Central memory CD8-positive, alpha-beta T cell (primary cell): ENCODE measurements around the gene ALKBH8.
A peak's percentile ranks its signal among the peaks of the same experiment; 100 is the strongest.
"Not testable (repeated sequence)": the region's sequence is repeated elsewhere in the genome, so short reads cannot be mapped to it uniquely, and the experiment has no call there.

ENCODE experiments used
- ATAC-seq: fragments of 150-1000 bp; cut with Tn5 transposase; replicated peaks from 2 replicates; pipeline ENCODE4 v1.10.0; 2022; ENCODE audit warnings: mild to moderate bottlenecking, moderate FRiP score, moderate number of reproducible peaks; ENCODE audit not compliant: poor library complexity, severe bottlenecking; ENCODE audit errors: extremely low read depth
- DNase-seq, 2 donors: peaks; one replicate each; pipeline ENCODE4 v3.0.0; 2021; ENCODE audit warnings: low spot score in 2 of 2
- H3K27ac Mint-ChIP-seq: one replicate; pipeline ENCODE4 v1.8.0; 2022; ENCODE audit warnings: low read depth, mild to moderate bottlenecking, moderate library complexity, mixed read lengths
- H3K27me3 Mint-ChIP-seq: one replicate; pipeline ENCODE4 v1.8.0; 2022; ENCODE audit warnings: mixed read lengths
- H3K36me3 Mint-ChIP-seq: one replicate; pipeline ENCODE4 v1.8.0; 2022; ENCODE audit warnings: mild to moderate bottlenecking, moderate library complexity, mixed read lengths; ENCODE audit not compliant: insufficient read depth
- H3K4me1 Mint-ChIP-seq: one replicate; pipeline ENCODE4 v1.8.0; 2022; ENCODE audit warnings: mixed read lengths
- H3K4me3 Mint-ChIP-seq: one replicate; pipeline ENCODE4 v1.8.0; 2022; ENCODE audit warnings: mild to moderate bottlenecking, moderate library complexity, mixed read lengths
- H3K9me3 Mint-ChIP-seq: one replicate; pipeline ENCODE4 v1.8.0; 2022; ENCODE audit warnings: mixed read lengths

Gene ALKBH8

DNA sequence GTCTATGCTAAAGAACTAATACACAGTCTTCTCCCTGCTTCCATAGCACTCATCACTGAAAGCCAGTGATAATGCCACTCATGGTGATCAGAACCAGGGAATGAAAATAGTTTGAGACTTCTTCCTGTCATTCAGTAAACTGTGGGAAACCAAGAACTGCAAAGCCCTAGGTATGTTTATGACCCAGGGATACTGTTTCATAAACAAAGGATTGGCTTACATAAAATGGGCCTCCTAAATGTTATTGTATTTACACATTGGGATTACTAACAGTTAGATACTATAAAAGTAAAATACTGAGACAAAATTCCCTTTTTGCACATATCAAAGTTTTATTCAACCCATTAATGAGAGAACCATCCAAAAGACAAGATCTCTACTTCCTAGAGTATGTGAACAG lies 86.6 kb downstream of the ALKBH8 start:
- Mint-ChIP-seq H3K27ac (no peak overlapping the region), H3K9me3 (no peaks in the 10 kb centered on the region), H3K36me3 (no peaks in the 10 kb centered on the region), H3K4me1 (no peaks in the 10 kb centered on the region), H3K4me3 (no peak overlapping the region), H3K27me3 (peaks cover 55% of the 10 kb centered on the region)
- ATAC-seq (no peak), DNase-seq (no peak)

GRCh38 chr11:107477820-107478219 lies 87.7 kb downstream of the ALKBH8 start:
- DNase-seq (no peak), ATAC-seq (no peak)
- no peaks in the 10 kb centered on the region for H3K4me1 Mint-ChIP-seq
- H3K36me3 Mint-ChIP-seq: no peaks in the 10 kb centered on the region
- H3K27ac Mint-ChIP-seq: no peak overlapping the region
- H3K27me3 Mint-ChIP-seq: peaks cover 55% of the 10 kb centered on the region
- H3K4me3 Mint-ChIP-seq: no peak overlapping the region
- H3K9me3 Mint-ChIP-seq: no peaks in the 10 kb centered on the region

GRCh38 chr11:107473792-107474191 lies 91.7 kb downstream of the ALKBH8 start:
- Mint-ChIP-seq H3K36me3 (peaks cover 1% of the 10 kb centered on the region), H3K4me1 (no peaks in the 10 kb centered on the region), H3K27ac (no peak overlapping the region), H3K27me3 (peaks cover 89% of the 10 kb centered on the region), H3K9me3 (no peaks in the 10 kb centered on the region), H3K4me3 (no peak overlapping the region)
- ATAC-seq (no peak), DNase-seq (no peak)

DNA sequence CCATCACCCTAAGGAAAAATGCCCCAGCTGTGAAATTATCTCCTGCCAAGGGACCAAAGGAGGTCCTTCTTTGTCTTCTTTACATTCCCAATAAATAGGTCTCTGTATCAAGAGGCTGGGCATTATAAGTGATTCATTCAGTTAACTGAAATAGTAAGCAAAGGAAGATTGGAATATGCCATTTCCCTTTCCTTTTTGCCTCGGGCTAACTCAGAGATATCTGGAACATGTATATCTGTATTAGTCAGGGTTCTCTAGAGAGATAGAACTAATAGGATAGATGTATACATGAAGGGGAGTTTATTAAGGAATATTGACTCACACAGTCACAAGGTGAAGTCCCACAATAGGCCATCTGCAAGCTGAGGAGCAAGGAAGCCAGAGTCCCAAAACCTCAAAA lies 92.6 kb downstream of the ALKBH8 start:
- Mint-ChIP-seq H3K27ac (no peak overlapping the region), H3K36me3 (peaks cover 1% of the 10 kb centered on the region), H3K27me3 (peaks cover 91% of the 10 kb centered on the region), H3K4me3 (no peak overlapping the region), H3K9me3 (no peaks in the 10 kb centered on the region), H3K4me1 (no peaks in the 10 kb centered on the region)
- ATAC-seq (no peak), DNase-seq (no peak)

- no peak overlapping the region for H3K27ac Mint-ChIP-seq
- DNase-seq (no peak), ATAC-seq (no peak)
- H3K4me3 Mint-ChIP-seq: no peak overlapping the region
- H3K4me1 Mint-ChIP-seq: no peaks in the 10 kb centered on the region
- peaks cover 2% of the 10 kb centered on the region for H3K9me3 Mint-ChIP-seq
- H3K36me3 Mint-ChIP-seq: peaks cover 3% of the 10 kb centered on the region
- H3K27me3 Mint-ChIP-seq: peaks cover 85% of the 10 kb centered on the region
These were observed 96.9 kb downstream of the ALKBH8 start for GRCh38 chr11:107468596-107468995.

DNA sequence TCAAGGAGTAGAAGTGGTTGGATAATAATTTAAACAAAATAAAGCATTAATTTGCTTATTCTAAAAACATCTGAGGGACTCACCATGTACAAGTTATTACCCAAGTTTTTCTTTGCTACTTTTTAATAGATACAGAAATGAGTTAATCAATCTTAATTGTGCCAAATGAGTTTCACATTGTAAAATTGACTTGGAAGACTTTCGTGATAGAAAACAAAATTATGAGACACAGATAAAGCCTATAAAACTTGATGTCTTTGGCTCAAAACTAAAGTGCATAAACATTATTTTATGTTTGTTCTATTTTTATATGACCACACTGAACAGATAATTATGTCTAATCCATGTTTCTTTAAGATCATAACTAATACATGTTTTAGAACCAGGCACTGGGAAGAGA lies 97.8 kb downstream of the ALKBH8 start:
- H3K4me1 Mint-ChIP-seq: no peaks in the 10 kb centered on the region
- H3K9me3 Mint-ChIP-seq: peaks cover 6% of the 10 kb centered on the region
- no peak overlapping the region for H3K27ac Mint-ChIP-seq
- H3K27me3 Mint-ChIP-seq: peaks cover 85% of the 10 kb centered on the region
- no peak overlapping the region for H3K4me3 Mint-ChIP-seq
- DNase-seq (no peak), ATAC-seq (no peak)
- H3K36me3 Mint-ChIP-seq: peaks cover 3% of the 10 kb centered on the region

- peaks cover 85% of the 10 kb centered on the region for H3K27me3 Mint-ChIP-seq
- not testable (repeated sequence) for ATAC-seq, H3K4me1 Mint-ChIP-seq, H3K4me3 Mint-ChIP-seq, H3K27ac Mint-ChIP-seq, H3K9me3 Mint-ChIP-seq, H3K36me3 Mint-ChIP-seq, DNase-seq
These were observed 99.2 kb downstream of the ALKBH8 start for GRCh38 chr11:107466275-107466866.

DNA sequence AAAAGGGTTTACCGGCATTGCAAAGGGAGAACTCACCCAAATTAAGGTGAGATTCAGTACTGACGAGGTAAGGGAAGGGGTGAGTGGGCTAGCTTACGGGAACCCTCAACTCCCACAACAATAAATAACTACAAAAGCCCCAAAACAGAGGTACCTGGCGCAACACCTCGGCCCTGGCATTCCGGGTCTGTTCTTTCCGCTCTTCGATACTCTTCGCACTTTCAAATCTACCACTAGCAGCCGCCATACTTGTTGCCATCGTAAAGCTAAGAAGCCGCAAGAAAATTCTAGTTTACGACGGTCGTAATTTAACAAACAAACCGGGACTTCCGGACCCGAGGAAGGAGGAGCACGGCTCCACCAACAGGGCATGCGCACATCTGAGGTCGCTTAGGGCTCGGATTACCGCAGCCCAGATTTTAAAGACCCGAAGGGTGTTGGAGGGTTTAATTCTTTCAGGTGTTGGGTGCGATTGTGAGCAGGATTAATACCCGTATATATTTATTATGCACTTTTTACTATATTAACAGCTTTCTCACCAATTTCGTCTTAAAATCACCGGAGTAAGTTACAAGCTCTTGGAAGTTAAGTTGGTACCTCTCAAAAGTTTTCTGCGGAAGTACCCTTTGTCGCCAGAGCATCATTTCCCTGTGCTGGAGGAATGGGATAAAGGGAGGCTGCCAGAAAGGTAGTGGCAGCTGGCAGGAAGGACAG lies 107.8 kb downstream of the ALKBH8 start, which contains the start of gene CWF19L2:
TSS of gene CWF19L2 (minus strand) at position 268 of the 714 bp plus-strand sequence. CDS start at position 259, 9 bp downstream.
- DNase-seq (peak; percentile 67 to 81), ATAC-seq (peak; percentile 96)
- Mint-ChIP-seq H3K9me3 (no peaks in the 10 kb centered on the region), H3K36me3 (peaks cover 21% of the 10 kb centered on the region), H3K27me3 (peaks cover 18% of the 10 kb centered on the region), H3K4me3 (peak within 1 kb of the TSS; percentile 88), H3K27ac (peak within 1 kb of the TSS; percentile 85), H3K4me1 (peaks cover 35% of the 10 kb centered on the region)

DNA sequence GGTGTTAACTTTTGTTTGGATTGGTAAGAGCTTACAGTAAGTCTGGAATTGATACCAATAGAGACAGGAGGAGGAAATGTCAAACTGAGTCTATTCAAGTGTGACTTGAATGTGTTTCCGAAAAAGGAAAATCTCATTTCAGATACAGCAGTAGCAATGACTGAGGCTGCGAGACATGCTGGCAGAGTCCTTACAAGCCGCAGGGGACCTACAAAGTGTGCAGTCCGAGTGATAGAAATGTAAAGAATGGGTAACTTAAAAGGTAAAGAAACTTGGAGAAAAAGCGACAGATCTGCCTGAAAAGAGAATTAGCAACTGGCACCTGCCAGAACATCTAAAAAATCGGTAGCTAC lies 108.4 kb downstream of the ALKBH8 start:
- ATAC-seq (peak; percentile 27), DNase-seq (peak in 1 of 2 donors; percentile 11)
- peaks cover 37% of the 10 kb centered on the region for H3K4me1 Mint-ChIP-seq
- H3K4me3 Mint-ChIP-seq: peak overlapping the region; percentile 88
- peaks cover 12% of the 10 kb centered on the region for H3K27me3 Mint-ChIP-seq
- peak overlapping the region; percentile 85 for H3K27ac Mint-ChIP-seq
- H3K9me3 Mint-ChIP-seq: no peaks in the 10 kb centered on the region
- H3K36me3 Mint-ChIP-seq: peaks cover 26% of the 10 kb centered on the region

GRCh38 chr11:107453594-107454286 lies 111.8 kb downstream of the ALKBH8 start:
- DNase-seq (no peak), ATAC-seq (no peak)
- no peaks in the 10 kb centered on the region for H3K9me3 Mint-ChIP-seq
- no peak overlapping the region for H3K4me3 Mint-ChIP-seq
- H3K27me3 Mint-ChIP-seq: no peaks in the 10 kb centered on the region
- peaks cover 40% of the 10 kb centered on the region for H3K36me3 Mint-ChIP-seq
- H3K27ac Mint-ChIP-seq: no peak overlapping the region
- H3K4me1 Mint-ChIP-seq: peaks cover 61% of the 10 kb centered on the region
